ENCODE measurements around the gene TMEM14B. TPM values are rescaled to one million over a fixed set of nuclear protein-coding genes. Genes with fewer than 3 reads are reported as not detected.
A peak's percentile ranks its signal among the peaks of the same experiment; 100 is the strongest.

TMEM14B gene
- total and polyA plus RNA-seq, 9 of the 15 experiments (the other 6 are each of a cell fraction or from before 2014, with no cell fraction given): 174 to 862 (median 263) TPM

DNA sequence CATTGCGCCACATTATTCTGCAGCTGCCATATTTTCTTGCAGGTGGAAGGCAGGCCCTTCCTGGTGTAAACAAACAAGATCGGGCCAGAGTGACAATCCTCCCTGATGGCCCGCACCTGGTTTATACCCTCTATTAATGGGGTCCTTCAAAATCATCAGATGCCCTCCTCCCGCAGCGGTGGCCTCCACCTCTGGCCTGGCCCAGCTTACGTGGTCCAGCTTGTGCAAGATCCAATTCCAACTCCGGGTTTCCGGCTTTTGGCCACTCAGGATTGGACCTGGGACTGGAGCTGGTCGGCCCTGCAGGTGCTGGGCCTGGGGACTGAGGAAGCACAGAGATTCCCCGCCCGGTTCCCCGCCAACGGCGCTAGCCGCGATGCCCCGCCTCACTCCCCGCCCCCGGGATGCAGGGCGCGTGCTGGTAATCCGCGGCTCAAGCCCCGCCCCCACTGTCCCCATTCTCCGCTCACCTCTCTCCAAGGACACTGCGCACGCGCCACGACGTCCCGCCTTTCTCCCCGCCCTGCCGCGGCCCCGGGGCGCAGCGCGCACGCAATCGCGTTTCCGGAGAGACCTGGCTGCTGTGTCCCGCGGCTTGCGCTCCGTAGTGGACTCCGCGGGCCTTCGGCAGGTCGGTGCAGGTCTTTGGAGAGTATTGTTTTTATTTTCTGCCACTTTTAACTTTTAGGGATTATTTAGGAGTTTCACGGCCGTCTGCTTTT, at the start of gene TMEM14B (continued):
- TF ChIP-seq, protein P1, sequence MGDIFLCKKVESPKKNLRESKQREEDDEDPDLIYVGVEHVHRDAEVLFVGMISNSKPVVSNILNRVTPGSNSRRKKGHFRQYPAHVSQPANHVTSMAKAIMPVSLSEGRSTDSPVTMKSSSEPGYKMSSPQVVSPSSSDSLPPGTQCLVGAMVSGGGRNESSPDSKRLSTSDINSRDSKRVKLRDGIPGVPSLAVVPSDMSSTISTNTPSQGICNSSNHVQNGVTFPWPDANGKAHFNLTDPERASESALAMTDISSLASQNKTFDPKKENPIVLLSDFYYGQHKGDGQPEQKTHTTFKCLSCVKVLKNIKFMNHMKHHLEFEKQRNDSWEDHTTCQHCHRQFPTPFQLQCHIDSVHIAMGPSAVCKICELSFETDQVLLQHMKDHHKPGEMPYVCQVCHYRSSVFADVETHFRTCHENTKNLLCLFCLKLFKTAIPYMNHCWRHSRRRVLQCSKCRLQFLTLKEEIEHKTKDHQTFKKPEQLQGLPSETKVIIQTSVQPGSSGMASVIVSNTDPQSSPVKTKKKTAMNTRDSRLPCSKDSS (IDR thresholded peaks at IDR 0.05; ENCODE audit: low read depth, partially characterized antibody): no peak
- TF ChIP-seq ZNF324 (CRISPR knock-in tag; IDR thresholded peaks at IDR 0.05) (no peak), BDP1 (IDR thresholded peaks at IDR 0.05; ENCODE audit: insufficient read depth, insufficient read length) (no peak), YY1 (IDR thresholded peaks at IDR 0.05; ENCODE audit: borderline replicate concordance in 1 of 3, control insufficient read depth in 1 of 3, extremely low read depth in 1 of 3, insufficient read depth in 3 of 3, insufficient read length in 1 of 3, insufficient replicate concordance in 2 of 3, low read depth in 1 of 3, low read length in 2 of 3) (peak in 1 of 3 experiments; percentile 41), ILF3 (IDR thresholded peaks at IDR 0.05; ENCODE audit: borderline replicate concordance) (no peak), ETV6 (IDR thresholded peaks at IDR 0.05; ENCODE audit: borderline replicate concordance in 1 of 2, low read depth in 2 of 2, low read length in 1 of 2) (no peak), ETV6 (CRISPR knock-in tag; IDR thresholded peaks at IDR 0.05; ENCODE audit: borderline replicate concordance) (no peak), RBM17 (IDR thresholded peaks at IDR 0.05; ENCODE audit: borderline replicate concordance, low read depth, low read length) (no peak), HNRNPL (IDR thresholded peaks at IDR 0.05; ENCODE audit: low read depth, low read length) (peak; percentile 20; the same call in 1 of the 2 replicates), CCNT2 (IDR thresholded peaks at IDR 0.05; ENCODE audit: borderline replicate concordance, extremely low read depth, insufficient read length, low read depth, low read length) (peak; percentile 97), PCBP2 (IDR thresholded peaks at IDR 0.05; ENCODE audit: low read depth, low read length, poor library complexity, severe bottlenecking) (no peak), EP400 (IDR thresholded peaks at IDR 0.05) (peak; percentile 82), ESRRB (CRISPR knock-in tag; IDR thresholded peaks at IDR 0.05; ENCODE audit: borderline replicate concordance) (no peak), POLR3G (IDR thresholded peaks at IDR 0.05; ENCODE audit: extremely low read depth, insufficient read length, insufficient replicate concordance) (no peak), FOXK1 (CRISPR knock-in tag; IDR thresholded peaks at IDR 0.05; ENCODE audit: borderline replicate concordance) (0 out of 2 replicates have a peak, but pooled peaks have one; percentile 18), ZNF263 (CRISPR knock-in tag; IDR thresholded peaks at IDR 0.05; ENCODE audit: borderline replicate concordance) (no peak)
- TF ChIP-seq, protein P2, sequence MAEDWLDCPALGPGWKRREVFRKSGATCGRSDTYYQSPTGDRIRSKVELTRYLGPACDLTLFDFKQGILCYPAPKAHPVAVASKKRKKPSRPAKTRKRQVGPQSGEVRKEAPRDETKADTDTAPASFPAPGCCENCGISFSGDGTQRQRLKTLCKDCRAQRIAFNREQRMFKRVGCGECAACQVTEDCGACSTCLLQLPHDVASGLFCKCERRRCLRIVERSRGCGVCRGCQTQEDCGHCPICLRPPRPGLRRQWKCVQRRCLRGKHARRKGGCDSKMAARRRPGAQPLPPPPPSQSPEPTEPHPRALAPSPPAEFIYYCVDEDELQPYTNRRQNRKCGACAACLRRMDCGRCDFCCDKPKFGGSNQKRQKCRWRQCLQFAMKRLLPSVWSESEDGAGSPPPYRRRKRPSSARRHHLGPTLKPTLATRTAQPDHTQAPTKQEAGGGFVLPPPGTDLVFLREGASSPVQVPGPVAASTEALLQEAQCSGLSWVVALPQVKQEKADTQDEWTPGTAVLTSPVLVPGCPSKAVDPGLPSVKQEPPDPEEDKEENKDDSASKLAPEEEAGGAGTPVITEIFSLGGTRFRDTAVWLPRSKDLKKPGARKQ (CRISPR knock-in tag; IDR thresholded peaks at IDR 0.05): no peak
- TF ChIP-seq, protein P3, sequence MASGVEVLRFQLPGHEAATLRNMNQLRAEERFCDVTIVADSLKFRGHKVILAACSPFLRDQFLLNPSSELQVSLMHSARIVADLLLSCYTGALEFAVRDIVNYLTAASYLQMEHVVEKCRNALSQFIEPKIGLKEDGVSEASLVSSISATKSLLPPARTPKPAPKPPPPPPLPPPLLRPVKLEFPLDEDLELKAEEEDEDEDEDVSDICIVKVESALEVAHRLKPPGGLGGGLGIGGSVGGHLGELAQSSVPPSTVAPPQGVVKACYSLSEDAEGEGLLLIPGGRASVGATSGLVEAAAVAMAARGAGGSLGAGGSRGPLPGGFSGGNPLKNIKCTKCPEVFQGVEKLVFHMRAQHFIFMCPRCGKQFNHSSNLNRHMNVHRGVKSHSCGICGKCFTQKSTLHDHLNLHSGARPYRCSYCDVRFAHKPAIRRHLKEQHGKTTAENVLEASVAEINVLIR (CRISPR knock-in tag; IDR thresholded peaks at IDR 0.05): peak; percentile 57
- TF ChIP-seq, protein P4, sequence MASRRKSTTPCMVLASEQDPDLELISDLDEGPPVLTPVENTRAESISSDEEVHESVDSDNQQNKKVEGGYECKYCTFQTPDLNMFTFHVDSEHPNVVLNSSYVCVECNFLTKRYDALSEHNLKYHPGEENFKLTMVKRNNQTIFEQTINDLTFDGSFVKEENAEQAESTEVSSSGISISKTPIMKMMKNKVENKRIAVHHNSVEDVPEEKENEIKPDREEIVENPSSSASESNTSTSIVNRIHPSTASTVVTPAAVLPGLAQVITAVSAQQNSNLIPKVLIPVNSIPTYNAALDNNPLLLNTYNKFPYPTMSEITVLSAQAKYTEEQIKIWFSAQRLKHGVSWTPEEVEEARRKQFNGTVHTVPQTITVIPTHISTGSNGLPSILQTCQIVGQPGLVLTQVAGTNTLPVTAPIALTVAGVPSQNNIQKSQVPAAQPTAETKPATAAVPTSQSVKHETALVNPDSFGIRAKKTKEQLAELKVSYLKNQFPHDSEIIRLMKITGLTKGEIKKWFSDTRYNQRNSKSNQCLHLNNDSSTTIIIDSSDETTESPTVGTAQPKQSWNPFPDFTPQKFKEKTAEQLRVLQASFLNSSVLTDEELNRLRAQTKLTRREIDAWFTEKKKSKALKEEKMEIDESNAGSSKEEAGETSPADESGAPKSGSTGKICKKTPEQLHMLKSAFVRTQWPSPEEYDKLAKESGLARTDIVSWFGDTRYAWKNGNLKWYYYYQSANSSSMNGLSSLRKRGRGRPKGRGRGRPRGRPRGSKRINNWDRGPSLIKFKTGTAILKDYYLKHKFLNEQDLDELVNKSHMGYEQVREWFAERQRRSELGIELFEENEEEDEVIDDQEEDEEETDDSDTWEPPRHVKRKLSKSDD (conservative IDR thresholded peaks at IDR 0.05; ENCODE audit: low read length): no peak
